Activated CD4-positive, alpha-beta T cell treated with anti-CD3 and anti-CD28 coated beads, Interleukin-2, amount 50 U/mL, for 4 hours (primary cell): ENCODE measurements around the gene OR10V1.
A peak's percentile ranks its signal among the peaks of the same experiment; 100 is the strongest.

Experiments used
- DNase-seq, 2 experiments: peaks; one replicate each; pipeline ENCODE4 v3.0.0-alpha.2; 2020

Gene OR10V1, protein sequence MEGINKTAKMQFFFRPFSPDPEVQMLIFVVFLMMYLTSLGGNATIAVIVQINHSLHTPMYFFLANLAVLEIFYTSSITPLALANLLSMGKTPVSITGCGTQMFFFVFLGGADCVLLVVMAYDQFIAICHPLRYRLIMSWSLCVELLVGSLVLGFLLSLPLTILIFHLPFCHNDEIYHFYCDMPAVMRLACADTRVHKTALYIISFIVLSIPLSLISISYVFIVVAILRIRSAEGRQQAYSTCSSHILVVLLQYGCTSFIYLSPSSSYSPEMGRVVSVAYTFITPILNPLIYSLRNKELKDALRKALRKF

DNA sequence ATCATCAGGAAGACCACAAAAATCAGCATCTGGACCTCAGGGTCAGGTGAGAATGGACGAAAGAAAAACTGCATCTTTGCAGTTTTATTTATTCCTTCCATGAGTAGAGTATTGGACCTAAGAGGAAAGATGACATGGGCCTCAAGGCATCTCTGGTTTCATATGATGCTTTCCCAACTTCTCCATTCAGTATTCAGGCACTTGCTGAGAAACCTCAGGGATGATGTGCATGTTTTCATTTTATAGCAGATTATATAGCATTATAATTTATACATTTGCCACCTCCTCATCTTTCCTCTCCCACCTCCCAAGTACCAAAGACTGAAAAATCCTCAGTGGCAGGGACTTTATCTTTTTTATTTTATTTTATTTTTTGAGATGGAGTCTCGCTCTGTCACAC lies at the start of gene OR10V1:
Gene OR10V1 (minus strand): TSS at position 101 of the 400 bp plus-strand sequence. CDS start 0 bp downstream, at position 101.
- no peak for DNase-seq

DNA sequence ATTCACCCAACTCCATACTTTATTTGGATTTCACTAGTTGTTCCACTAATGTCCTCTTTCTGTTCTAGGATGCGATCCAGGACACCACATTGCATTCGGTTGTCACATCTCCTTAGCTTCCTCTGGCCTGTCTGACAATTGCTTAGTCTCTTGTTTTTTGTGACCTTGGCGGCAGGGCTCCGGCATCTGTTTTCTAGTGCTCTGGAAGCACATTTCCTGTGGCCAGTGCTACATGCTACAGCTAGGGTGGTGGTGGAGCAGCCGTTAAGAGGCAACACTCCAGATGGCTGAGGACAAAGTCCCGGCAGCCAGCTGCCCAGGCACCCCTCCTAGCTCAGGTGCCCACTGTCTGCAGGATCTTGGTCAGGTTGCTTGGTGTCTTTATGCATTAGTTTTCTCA lies 48.3 kb upstream of the OR10V1 start:
- DNase-seq = no peak

DNA sequence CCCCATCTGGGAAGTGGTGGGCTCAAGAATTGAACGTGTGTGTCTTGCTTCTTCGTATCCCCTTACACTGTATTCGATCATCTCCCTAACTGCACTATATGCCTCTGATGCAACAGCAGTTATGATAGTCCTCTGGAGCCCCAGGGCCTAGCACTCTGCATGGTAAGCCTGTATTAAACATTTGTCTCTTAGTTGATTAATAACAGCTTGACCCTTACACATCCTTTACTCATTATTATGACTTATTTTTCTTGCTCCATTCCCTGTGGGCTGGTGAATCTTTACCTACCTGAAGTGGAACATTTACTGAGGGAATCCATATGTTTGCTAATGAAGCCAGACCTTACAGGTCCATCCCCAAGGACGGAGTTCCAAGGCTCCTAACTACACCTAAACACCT lies 47.1 kb upstream of the OR10V1 start:
- DNase-seq = no peak

DNA sequence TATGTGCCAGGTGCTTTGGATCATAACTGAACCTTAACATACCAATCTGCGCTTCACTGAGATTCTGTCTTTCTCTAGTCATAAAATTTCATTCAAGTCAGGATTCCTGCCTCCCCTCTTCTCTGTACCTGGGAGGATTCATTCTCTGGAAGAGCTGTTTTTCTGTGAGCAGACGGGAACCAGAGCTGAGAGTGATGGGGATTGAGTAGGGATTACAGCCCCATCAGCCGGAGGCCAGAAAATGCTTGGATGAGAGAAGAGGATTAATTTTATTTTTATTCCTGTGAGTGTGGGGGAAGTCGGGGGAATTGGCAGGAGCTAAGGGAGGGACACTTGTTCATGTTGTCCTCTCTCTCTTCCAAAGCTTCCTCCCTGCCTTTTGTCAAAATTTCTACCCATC lies 46.3 kb upstream of the OR10V1 start:
- no peak for DNase-seq

DNA sequence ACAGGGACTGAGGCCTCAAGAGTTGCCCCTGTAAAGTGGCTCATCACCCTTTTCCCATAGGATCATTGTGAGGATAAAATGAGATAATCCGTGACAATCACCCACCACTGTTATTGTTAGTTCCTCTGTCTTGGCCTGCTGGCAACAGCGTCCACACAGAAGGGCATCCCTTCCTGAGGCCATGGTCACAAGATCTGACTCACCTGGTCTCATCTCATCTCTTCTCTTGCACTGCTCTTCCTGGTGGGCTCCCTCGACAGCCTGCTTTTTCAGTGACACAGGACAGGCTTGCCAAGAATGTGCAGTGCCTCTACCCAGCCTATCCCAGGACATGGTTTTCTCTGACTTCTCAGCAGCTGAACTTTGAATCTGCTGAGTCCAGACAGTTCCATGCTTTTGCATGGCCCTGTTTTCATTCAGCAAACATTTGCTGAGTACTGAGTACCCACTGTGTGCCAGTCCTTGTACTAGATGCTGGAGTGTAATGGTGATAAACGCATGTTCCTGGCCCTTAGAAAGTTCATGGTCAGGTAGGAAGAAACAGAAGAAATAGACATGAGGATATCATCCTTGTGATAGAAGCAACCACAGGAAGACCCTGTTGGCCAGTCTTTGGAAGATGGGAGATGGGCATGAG lies 44.9 kb upstream of the OR10V1 start:
- no peak for DNase-seq

DNA sequence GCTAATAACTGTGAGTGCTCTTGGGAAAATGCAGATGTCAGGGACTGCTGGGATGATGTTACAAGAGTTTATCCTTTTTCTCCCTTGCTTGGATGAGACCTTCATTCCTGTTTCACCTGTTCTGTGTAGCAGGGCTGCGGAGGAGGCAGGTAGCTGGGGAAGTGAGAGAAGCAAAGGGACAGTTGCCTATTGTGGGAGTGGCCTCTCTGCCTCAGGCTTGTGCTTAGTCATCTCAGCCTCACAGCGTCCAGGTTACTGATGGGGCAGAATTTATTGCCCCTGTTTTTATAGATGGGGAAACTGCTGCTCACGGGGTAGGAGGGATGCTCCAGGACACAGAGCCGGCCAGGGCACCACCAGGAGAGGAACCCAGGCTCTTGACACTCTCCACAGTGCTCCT lies 43.2 kb upstream of the OR10V1 start:
- DNase-seq = no peak

DNA sequence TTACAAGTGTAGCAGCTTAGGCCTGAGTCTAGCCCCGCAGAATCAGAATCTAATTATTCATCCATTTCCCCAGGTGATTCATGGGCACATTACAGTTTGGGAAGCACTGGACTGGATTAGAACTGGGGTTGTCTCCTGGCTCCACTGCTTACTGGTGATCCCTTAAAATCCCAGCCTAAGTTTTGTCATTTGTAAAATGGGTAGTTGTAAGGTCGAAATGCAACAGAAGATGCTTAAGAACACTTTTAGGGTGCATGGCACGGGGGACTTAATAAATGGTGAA lies 42.9 kb upstream of the OR10V1 start:
- DNase-seq = no peak

DNA sequence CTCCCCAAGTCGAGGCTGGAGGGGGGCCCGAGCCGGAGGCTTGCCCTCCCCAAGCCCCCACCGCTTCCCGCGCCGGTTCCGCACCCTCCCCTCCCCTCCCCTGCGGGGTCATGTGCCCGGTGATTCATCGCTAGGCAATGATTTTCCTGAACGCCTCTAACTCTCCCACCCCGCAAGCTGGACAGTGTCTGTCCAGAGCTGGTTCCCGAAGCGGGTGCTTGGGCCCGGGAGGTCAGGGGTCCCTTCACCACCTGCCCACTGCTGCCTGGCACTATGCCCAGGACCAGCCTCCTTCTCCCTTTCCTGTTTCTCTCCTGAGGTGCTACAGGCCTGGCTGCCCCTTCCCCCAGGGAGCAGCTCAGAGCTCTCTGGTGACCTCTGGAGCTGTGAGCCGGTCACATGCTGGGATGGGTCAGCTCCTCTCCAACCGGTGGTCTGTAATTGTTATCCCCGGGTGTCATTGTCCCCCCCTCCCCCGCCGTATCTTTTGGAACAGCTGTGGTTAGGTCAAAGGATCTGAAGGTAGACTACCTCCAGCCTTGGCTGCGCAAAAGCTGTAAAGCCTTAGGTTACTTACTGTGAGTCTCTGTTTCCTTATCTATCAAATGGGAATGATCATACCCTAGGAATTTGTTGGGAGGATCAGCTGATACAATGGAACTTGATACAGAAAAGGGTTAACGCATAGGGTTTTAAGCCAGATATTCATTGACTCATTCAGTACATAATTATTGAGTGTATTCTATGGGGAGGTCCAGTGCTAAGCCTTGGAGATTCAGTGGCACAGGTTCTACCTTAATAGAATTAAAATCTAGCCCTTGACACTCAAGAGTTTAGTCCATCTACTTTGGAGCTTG lies 42.3 kb upstream of the OR10V1 start:
- DNase-seq = peak; percentile 45 to 47

DNA sequence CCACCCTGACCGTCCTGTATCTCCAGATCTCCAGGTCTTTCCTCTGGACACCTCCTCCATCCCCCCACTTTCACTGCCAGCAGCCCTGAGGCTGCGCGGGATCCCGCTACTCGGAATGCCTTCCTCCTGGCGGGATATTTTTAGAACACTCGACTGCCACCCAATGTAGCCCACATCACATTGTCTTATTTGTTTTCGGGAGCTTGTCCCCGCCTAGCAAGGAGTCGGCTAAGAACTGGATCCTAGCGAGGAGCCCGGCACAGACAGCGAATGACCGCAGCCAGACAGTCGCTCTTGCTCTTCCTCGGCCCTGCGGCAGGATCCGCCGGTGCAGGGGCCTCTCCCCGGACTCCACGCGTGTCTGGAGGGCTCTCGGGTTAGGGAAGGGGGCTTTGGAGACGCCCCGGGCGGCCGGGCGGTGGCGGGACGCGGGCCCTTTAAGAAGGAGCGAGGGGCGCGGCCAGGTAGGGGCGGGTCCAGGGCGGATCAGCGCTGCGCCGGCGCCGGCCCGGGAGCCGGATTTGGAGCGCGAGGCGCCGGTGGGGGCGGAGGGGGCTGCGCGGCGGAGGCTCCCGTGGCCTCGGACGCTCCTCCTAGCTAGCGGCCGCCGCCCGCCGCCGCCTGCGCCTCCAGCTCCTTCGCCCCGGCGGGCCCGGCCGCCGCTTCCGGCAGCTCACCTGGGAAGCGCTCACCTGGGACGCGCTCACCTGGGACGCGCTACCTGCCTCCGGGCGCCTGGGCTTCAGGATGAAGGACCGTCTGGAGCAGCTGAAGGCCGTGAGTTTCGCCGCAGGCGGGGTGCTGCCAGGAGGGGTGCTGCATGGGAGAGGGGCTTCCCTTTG lies 41.4 kb upstream of the OR10V1 start, which contains the start of gene STX3:
Gene STX3 (plus strand): TSS at position 518 of the 842 bp plus-strand sequence. CDS start 230 bp downstream, at position 748.
- DNase-seq = peak; percentile 57

DNA sequence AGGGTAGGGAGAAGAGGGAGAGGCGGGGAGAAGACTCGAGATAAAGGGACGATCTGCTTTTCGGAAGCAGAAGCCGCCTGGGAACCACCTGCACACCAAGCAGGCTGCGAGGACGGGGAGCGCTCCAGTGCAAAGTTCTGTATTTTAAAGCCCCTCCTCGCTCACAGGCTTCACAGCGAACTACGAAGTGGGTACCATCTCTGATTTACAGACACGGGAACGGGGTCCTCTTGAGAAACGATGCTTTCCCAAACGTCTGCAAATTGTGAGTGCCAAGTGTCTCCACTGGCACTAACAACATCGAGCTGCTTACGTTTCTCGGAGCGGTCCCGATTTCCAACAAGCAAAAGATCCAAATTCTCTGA lies 40.8 kb upstream of the OR10V1 start:
- peak in 1 of 2 experiments; percentile 7 for DNase-seq

DNA sequence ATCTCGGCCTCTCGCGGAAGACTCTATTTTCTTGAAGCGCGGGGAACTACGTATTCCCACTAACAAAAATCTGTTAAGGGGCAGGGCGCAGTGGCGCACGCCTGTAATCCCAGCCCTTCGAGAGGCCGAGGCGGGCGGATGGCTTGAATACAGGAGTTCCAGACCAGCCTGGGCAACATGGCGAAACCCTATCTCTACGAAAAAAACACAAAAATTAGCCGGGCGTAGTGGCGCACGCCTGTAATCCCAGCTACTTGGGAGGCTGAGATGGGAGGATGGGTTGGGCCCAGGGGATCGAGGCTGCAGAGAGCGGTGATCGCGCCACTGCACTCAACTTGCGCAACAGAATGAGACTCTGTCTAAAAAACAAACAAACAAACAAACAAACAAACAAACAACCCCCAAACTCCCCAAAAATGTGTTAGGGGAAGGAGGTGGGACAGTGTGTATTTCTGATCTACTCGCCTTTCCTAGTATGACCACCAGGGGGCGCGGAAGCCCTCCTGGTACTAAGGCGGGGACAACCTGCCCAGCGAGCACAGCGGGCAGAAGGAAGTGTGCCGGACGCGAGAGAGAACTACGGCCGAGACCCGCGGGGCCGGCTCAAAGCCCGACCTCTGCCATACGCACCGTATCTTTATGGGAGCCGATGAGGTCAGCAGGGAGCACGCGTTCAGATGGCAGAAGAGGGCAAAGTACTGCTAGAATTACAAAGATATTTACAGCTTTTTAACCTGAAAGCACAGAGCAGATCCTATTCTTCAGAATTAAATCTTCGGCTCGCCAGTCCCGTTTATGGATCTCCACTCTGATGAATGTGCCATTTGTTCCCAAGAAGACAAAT lies 40.2 kb upstream of the OR10V1 start:
- peak; percentile 79 for DNase-seq

DNA sequence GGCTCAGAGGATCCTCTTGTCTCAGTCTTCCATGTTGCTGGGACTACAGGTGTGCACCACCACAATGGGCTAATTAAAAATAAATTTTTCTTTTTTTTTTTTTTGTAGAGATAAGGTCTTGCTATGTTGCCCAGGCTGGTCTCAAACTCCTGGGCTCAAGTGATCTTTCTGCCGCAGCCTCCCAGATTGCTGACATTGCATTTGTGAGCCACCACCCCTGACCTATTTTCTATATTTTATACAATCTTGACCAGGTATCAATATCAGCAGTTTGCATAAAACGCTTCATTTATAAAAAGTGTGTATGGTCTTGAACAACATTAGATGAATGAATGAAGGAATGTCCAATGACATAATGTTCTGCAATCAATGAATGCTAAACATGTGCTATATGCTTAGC lies 32.5 kb upstream of the OR10V1 start:
- DNase-seq = no peak

DNA sequence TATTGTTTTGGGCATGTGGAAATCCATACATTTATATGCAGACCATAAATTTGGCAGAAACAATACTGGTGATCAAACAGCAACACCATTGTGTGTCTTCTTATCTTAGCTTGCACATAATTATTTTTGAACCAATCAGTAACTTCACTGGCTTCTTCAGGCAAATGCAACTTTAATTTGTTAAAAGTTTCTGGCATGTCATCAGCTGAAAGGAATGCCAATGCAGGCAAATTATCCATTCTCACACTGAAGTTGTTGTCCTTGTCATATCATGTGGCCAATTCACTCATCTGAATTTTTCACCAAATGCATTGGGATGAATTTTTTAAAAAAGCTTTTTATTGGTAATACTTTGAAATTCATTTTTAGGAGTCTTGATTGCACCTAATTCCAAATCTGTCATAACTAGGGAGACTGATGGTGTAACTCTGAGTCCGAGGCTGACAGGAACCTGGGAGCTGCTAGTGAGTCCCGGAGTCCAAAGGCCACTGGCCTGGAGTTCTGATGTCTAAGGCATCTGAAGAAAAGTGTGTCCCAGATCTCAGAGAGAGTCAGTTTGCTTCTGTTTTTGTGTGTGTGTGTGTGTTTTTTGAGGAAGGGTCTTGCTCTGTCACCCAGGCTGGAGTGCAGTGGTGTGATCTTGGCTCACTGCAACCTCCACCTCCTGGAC lies 17.4 kb upstream of the OR10V1 start:
- DNase-seq = no peak

DNA sequence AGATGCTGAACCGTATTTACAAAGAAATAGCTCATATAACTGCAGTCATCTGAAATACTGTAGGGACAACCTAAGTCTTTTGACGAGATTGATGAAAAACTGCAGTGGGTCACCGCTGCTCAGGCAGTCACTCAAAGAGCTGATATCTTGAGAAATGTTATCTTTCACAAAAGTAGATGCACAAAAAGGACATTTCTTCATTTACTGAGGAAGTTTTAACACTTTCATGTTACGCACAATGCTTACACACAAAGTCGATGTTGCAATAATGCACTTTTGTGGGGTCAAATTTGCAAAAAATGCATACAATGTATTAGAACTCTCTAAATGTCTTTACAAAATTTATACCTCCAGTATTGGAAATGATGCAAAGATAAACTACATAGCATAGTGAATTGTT lies 16.2 kb upstream of the OR10V1 start:
- DNase-seq = no peak

DNA sequence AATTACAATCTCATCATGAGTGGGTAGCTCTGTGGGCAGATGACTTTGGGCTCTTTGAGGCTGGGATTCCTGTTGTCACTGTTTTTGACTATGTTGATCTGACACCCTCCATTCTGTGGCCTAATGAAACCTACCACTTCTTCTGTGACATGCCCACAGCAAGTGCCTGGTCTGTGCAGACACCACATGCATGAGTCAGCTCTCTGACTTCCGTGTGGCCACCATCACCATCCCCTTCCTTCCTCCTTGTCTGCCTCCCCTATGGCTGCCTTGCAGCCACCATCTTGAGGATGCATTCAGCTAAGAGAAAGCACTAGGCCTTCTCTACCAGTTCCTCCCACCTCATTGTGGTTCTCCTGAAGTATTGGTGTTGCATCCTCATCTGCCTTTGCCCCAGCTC lies 15.3 kb upstream of the OR10V1 start:
- no peak for DNase-seq

DNA sequence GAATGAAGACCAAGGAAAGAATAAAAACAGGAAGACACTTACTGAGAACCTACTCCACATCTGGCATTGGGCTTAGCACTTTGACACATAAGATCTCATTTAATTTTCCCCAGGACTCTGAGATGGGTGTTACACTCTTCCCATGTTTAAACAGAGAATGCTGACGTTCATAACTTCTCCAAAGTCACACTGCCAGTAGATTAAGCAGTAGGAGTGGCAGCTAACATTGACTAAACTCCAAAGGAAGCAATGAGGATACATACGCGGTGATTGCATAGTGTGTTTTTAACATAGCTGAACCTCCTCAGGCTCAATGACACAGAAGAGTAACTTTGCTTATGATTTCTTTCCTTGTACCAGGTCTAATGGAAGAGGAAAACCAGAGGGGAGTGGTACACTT lies 14.5 kb upstream of the OR10V1 start:
- no peak for DNase-seq

DNA sequence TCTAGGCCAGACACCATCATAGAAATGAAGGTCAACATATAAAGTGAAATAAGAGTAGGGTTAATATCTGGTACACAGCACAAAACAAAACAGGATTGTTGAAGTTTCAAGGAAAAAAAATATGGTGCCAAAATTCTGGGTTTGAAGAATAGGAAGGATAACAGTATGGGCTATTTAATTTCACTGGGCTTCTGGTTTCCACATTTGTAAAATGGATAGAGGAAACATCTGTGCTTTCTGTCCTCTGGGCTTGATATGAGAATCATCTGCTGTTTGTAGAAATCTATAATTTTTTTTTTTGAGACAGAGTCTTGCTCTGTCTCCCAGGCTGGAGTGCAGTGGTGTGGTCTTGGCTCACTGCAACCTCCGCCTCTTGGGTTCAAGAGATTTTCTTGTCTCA lies 13.8 kb upstream of the OR10V1 start:
- no peak for DNase-seq

DNA sequence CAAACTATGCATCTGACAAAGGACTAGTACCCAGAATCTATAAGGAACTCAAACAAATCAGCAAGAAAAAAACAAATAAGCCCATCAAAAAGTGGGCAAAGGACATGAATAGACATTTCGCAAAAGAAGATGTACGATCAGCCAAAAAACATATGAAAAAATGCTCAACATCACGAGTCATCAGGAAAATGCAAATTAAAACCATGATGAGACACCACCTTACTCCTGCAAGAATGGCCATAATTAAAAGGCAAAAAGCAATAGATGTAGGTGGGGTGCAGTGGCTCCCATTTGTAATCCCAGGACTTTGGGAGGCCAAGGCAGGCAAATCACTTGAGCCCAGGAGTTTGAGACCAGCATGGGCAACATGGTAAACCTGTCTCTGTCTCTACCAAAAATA lies 10.4 kb upstream of the OR10V1 start:
- DNase-seq = no peak

DNA sequence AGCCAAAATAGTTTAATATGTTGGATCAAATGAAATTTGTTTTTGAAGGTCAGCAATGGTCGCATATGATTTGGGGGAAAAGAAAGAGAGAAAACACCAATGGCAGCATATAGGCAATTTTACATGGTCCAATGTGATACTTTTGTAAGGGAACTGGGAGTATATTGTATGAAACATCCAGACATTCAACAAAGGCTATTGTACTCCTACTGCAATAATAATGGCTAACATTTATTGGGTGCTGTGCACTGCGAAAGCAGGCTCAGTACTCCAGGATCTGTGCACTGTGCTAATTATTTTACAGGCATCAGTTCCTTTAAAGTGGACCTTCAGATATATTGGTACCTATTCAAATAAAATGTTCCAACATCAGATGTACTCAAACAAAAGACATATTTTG lies 5.9 kb upstream of the OR10V1 start:
- DNase-seq = no peak

DNA sequence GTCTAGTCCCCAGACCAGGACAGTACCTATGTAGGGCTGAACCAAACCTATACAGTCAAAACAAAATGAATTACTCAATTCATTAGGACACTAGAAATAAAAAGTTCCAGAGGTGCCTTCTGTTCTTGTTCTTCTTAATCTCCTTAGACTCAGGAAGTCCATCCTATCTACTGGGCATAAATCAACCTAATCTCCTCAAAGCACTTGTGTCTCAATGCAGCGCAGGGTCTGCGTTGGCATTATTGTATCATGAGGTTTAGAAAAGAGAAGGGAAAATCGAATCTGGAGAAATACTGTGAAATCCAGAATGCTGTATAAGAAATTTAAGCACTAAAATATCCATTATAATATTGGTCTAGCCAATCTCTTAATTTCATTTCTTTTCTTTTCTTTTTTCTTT lies 2.4 kb upstream of the OR10V1 start:
- no peak for DNase-seq

DNA sequence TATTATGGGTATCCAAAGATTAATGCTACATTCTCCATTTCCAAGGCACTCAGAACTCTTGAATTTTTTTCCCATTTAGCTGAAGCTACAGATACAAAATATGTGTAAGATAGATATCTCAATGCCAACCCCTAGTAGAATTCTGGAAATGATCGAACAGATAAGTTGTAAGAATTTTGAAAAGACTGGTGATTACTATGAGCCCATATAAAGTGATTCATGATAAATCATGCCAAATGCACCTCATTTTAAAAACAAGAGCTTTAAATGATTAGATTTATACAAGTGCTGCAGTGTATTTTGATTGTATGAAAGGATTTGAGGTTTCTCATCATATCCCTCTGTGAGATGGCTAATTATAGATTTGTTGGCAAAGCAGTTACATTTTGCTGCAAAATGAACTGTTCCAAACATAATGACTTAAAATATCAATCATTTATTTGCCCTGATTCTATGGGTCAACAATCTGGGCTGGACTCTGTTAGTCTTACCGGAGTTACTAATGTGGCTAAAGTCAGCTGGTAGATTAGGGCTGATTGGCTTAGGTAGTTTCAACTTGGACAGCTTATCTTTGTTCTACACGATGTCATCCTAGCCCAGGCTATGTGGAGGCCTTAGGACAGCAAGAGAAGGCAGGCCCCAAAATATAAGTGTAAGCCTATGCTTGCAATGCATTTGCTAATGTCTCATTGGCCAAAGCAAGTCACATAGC lies 3.4 kb downstream of the OR10V1 start:
- no peak for DNase-seq
